HG03196 (cell line): Measurements from ENCODE around the gene STARD13.

Experiments
- ATAC-seq: cut with Tn5 transposase; IDR thresholded peaks from one replicate; pipeline ENCODE4 v1.9.1; 2021; ENCODE audit not compliant: unreplicated experiment

The STARD13 gene

GRCh38 chr13:33204130-33204927 is 81.2 kb downstream of the STARD13 start:
- ATAC-seq = no peak

DNA sequence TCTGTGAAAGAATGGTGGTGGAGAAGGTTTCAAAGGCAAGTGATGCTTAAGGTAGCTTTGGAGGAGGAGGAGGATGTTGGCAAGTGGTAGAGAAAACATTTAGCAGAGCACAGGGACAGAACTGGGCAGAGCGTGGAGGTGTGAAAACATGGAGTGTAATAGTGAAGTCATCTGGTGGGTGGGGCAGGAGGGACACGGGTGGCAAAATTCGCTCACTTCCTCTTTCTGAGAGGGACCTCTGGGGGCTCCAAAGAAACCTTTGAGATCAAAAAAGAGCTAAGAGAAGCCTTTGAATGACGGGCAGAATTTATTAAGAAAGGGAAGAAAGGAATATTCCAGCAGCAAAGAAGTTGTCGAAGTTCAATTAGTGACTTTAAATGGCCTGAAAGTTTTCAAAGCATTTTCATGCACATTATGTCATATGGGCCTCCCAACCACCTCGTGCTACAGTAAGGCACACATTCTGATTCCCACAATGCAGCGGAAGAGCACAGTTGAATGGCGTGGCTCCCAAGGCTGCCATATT is 82.8 kb downstream of the STARD13 start:
- no peak for ATAC-seq

GRCh38 chr13:33201659-33202058 is 83.9 kb downstream of the STARD13 start:
- ATAC-seq = no peak

- ATAC-seq = no peak
These were observed 86.2 kb downstream of the STARD13 start for GRCh38 chr13:33199289-33199850.

DNA sequence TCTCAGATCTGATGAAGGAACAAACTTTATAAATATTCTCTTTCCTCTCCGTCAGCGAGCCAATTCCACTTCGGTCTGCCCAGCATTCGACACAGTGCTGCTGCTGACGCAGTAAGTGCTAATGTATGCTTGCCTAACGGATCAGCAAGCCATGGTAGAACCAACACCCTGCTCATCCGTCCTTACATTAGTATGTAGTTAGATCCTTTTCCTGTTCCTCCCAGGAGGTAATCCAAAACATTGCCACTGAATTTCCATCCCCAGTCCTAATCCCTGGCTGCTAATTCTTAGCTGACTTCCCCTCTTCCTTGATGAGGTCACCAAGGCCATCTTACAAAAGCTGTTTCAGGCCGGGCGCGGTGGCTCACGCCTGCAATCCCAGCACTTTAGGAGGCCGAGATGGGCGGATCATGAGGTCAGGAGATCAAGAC is 88.0 kb downstream of the STARD13 start:
- ATAC-seq = no peak

DNA sequence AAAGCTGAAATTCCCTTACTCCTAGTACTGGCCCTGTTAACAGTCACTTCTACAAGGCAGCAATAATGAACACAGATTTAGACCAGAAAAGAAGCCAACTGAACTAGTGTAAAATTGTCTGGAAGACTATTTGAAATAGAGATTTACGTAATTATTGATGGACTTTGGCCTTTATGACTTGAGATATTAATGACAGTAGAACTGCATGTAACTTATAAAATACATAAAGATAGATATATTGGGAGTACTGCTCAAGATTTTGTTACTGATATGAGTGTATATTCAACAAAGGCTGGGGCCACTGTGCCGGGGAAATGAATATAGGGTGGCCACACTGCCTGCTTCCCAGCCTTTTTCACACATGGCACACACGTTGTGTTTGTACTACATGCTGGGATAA is 88.8 kb downstream of the STARD13 start:
- ATAC-seq = no peak

DNA sequence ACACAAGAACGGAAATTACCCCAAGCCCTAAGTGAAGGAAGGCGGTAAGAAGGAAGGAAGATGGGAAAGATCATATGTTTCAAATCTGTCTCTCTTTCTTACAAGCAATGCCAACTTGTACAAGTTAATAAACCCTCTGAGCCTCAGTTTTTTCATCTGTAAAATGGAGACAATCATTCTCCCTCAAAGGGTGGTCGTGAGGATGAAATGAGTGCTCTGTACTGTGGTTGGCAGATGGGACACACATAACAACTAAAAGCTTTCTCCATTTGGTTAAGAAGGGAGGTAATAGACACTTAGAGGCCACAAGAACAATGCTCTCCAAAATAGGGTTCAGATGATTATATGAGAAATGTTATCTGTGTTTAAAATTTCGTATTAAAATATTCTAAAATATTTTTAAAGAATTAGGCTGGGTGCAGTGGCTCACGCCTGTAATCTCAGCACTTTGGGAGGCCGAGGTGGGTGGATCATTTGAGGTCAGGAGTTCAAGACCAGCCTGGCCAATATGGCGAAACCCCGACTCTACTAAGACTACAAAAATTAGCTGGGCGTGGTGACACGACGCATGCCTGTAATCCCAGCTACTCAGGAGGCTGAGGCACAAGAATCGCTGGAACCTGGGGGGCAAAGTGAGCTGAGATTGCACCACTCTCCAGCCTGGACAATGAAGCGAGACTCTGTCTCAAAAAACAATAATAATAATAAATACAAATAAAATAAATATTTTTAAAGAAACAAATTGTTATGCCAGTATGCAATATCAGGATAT is 89.7 kb downstream of the STARD13 start:
- no peak for ATAC-seq

DNA sequence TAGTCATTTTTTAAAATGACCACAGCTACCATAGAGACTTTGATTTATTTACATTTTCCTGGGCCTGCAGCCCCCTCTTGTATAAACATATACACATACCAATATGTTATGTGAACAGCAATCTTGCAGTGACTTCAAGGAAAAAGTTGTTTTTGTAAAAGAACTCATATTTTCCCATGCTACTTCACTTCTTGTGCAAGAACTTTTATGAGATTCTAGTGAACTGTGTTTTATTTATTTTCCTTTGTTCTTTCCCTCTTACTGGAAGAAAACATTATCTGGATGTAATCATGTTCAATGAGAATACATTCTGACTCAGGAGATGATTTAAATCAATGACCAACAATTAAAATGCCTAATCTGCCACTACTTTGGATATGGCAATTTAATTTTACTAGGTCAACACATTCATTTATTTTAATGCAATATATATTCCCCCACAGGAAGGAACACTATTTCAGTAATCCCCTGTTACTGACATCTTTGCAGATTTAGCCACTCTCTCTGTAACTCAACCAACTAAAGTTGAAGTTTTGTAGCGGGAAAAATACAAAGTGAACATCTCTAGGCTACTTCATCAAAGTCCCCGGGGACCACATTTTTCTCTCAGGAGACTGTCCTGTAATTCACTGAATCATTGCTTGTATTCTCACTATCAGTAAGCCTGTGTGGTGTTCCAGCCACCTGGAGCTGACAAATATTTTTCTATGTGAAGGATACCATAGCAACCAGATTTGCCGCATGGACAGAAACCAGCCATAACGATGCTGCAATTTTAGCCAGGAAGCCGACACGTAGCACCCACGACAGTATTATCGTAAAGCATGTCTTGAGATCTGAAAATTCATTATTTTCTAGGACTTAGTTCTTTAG is 90.5 kb downstream of the STARD13 start:
- peak; percentile 82 for ATAC-seq

- no peak for ATAC-seq
These were observed 92.1 kb downstream of the STARD13 start for GRCh38 chr13:33193428-33193974.

GRCh38 chr13:33191425-33192210 is 93.9 kb downstream of the STARD13 start:
- no peak for ATAC-seq

DNA sequence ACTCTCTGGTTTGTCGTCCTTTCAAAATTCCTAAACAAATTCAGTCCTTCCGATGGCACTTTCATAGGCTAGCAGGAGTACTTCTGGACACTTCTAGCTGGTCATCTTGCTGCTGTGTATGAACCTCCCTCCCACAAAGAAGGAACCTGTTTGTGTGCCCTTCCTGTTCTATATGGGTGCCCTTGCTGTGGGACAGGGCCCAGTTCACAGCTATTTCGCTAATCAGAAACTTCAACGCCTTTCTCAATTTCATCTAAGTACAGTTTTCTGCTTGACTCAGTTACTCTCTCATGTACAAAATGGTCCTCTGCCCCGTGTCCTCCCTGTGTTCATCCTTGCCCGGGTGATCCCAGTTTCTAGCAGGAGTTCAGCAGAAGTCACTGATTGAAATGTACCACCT is 96.1 kb downstream of the STARD13 start:
- ATAC-seq = no peak

GRCh38 chr13:33188093-33188882 is 97.3 kb downstream of the STARD13 start:
- peak; percentile 44 for ATAC-seq

DNA sequence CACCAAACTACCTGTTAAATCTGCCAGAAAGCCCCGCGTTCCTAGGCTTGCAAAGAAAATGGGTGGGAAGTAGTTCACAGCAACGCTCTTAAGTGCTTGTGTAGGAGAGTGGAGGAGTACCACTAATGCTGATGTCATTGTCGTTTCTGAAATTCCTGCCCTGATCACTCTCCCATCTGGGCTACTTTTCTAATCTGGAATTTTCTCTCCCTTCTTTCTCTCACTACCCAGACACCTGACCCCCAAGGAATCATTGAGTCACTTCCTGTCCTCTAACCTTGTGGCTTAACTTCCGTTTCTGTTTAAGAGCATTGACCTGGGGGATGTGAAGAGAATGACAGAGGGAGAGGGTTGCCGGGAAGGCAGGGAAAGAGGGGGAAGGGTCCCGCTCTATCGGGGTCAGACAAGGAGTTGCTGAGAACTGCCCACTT is 98.7 kb downstream of the STARD13 start:
- ATAC-seq = no peak

GRCh38 chr13:33185853-33186252 is 99.7 kb downstream of the STARD13 start:
- no peak for ATAC-seq

DNA sequence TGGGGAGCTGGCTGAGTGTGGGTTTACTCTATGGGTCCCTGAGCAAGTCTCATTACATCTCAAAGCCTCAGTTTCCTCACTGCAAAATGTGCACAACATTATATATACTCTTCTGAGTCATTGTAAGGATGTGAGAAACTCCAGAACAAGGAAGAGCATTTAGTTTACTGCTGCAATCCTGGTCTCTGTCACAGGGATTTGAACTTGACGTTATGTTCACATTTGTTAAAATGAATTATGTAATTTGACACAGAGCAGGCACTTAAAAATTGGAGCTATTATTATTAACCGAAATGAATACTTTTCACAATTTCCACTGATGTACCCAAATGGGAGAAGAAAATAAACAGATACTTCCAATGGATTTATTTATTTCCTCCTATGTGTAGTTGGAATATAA is 101.0 kb downstream of the STARD13 start:
- ATAC-seq = no peak

GRCh38 chr13:33184112-33184490 is 101.5 kb downstream of the STARD13 start:
- no peak for ATAC-seq

- no peak for ATAC-seq
These were observed 102.0 kb downstream of the STARD13 start for GRCh38 chr13:33183431-33184111.

DNA sequence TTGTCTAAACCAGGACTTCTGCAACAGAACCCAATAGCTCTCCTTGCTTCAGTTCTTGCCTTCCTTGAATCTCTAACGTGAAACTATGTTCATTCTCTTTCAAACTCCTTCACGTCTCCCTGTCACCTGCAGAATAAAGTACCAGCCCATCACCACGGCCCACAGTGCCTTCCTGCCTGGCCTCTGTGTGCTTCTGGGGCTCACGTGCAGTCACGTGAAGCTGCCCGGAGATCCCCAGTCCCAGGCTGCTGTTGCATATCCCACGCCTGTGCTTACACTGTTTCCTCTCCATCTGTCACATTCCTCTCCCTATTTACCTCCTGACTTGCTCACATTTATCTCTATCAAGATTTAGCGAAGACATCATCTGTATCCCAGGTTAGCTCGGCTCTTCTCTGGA is 102.8 kb downstream of the STARD13 start:
- ATAC-seq = no peak
